Endothelial cell of umbilical vein (primary cell): ENCODE results near the gene USP34. TPM values are rescaled to one million over a fixed set of nuclear protein-coding genes. Genes with fewer than 3 reads are reported as not detected.

Experiments
- BruUV-seq: library from RNA; stranded (reverse); fragments of 400-500 nt; replicated peaks from 2 replicates; lab custom pipeline; 2021; lab: Mats Ljungman, UMichigan
- CTCF ChIA-PET: fragments of 300-600, 350-600 bp; sonication (Branson Sonifier 250); formaldehyde crosslinking; loops from one replicate; lab custom pipeline; 2021; ENCODE audit warnings: antibody characterized with exemption, inconsistent platforms; lab: Charles Lee
- POLR2A ChIA-PET: fragments of 300-600, 350-600 bp; sonication (Branson Sonifier 250); formaldehyde crosslinking; loops from one replicate; lab custom pipeline; 2021; ENCODE audit warnings: antibody characterized with exemption, inconsistent platforms; lab: Charles Lee
- DNase-seq: peaks from one replicate; pipeline ENCODE4 v3.0.0-alpha.2; 2011; ENCODE audit warnings: low read depth, low spot score
- FAIRE-seq: peaks from 2 replicates; lab custom pipeline; 2011; peaks lifted over from hg19 to GRCh38; lab: Jason Lieb, UNC
- H2AFZ ChIP-seq: 2 replicates; pipeline ENCODE4 v1.6.0; 2012; ENCODE audit warnings: low read depth, low read length, control low read depth, inconsistent platforms
- H3K27ac ChIP-seq: 2 replicates; pipeline ENCODE4 v1.5.1; 2011; ENCODE audit warnings: low read depth, mild to moderate bottlenecking, control low read depth, low read length, moderate library complexity; ENCODE audit not compliant: insufficient read depth
- H3K27me3 ChIP-seq, 2 experiments: 2 replicates each; pipeline versions ENCODE4 v1.6.0 to v1.6.1; 2011; ENCODE audit warnings: low read length in 2 of 2, mixed read lengths in 1 of 2; ENCODE audit not compliant: control insufficient read depth in 2 of 2, insufficient read depth in 2 of 2
- H3K36me3 ChIP-seq, 2 experiments: 2 replicates in 1 of 2; 3 replicates in 1 of 2; pipeline ENCODE4 v1.5.1; 2011; ENCODE audit warnings: low read length in 2 of 2, mild to moderate bottlenecking in 1 of 2, moderate library complexity in 1 of 2; ENCODE audit not compliant: control insufficient read depth in 2 of 2, insufficient read depth in 2 of 2; ENCODE audit errors: extremely low read depth in 1 of 2
- H3K4me1 ChIP-seq: 3 replicates; pipeline ENCODE4 v1.5.1; 2011; ENCODE audit warnings: mild to moderate bottlenecking, low read length; ENCODE audit not compliant: control insufficient read depth, insufficient read depth; ENCODE audit errors: extremely low read depth
- H3K4me2 ChIP-seq: 2 replicates; pipeline ENCODE4 v1.6.1; 2011; ENCODE audit warnings: low read length, control low read depth, mixed read lengths; ENCODE audit not compliant: insufficient read depth
- H3K4me3 ChIP-seq, 3 experiments: fragments of 200-600 bp in 1 of 3; sonication (generic), shearing (Covaris generic) in 1 of 3; replicated peaks in 1 of 3; 2 replicates each; pipeline ENCODE4 v1.5.1; 2011 to 2016; ENCODE audit warnings: control low read depth in 3 of 3, low read length in 3 of 3, mild to moderate bottlenecking in 2 of 3, inconsistent platforms in 1 of 3, low read depth in 1 of 3, moderate library complexity in 1 of 3; ENCODE audit not compliant: insufficient read depth in 1 of 3
- H3K79me2 ChIP-seq: 2 replicates; pipeline ENCODE4 v1.6.0; 2012; ENCODE audit warnings: low read length, inconsistent platforms; ENCODE audit not compliant: control insufficient read depth, insufficient read depth
- H3K9ac ChIP-seq: replicated peaks from 2 replicates; pipeline ENCODE3; 2011; ENCODE audit warnings: low read length, control low read depth; ENCODE audit not compliant: insufficient read depth; ENCODE audit errors: extremely low read depth
- H3K9me1 ChIP-seq: replicated peaks from 3 replicates; pipeline ENCODE4 v1.6.0; 2011; ENCODE audit warnings: mild to moderate bottlenecking, low read length; ENCODE audit not compliant: control insufficient read depth, insufficient read depth; ENCODE audit errors: extremely low read depth
- H3K9me3 ChIP-seq: replicated peaks from 2 replicates; pipeline ENCODE4 v1.5.1; 2012; ENCODE audit warnings: low read length, inconsistent platforms; ENCODE audit not compliant: control insufficient read depth, insufficient read depth
- H4K20me1 ChIP-seq: replicated peaks from 2 replicates; pipeline ENCODE3; 2011; ENCODE audit warnings: mild to moderate bottlenecking, low read length; ENCODE audit not compliant: control insufficient read depth, insufficient read depth; ENCODE audit errors: extremely low read depth
- EZH2 ChIP-seq: IDR thresholded peaks from 2 replicates; pipeline ENCODE4 v1.6.1; 2012; ENCODE audit warnings: borderline replicate concordance, low read depth, mild to moderate bottlenecking, moderate library complexity, low read length, inconsistent platforms; ENCODE audit not compliant: severe bottlenecking
- FOS ChIP-seq: IDR thresholded peaks from 2 replicates; pipeline ENCODE4 v1.6.1; 2011; ENCODE audit warnings: mild to moderate bottlenecking, low read length, moderate library complexity, borderline replicate concordance; ENCODE audit not compliant: insufficient read depth
- GATA2 ChIP-seq: IDR thresholded peaks from 2 replicates; pipeline ENCODE4 v1.7.0; 2011; ENCODE audit warnings: low read depth, mild to moderate bottlenecking, moderate library complexity, mixed read lengths, low read length; ENCODE audit not compliant: insufficient read length, insufficient read depth
- JUN ChIP-seq: IDR thresholded peaks from 2 replicates; pipeline ENCODE4 v1.6.1; 2011; ENCODE audit warnings: borderline replicate concordance, low read depth; ENCODE audit not compliant: insufficient read length, insufficient read depth
- MYC ChIP-seq: IDR thresholded peaks from one replicate; pipeline ENCODE4 v1.6.1; 2011; ENCODE audit warnings: mild to moderate bottlenecking, low read depth, low read length
- POLR2A ChIP-seq: IDR thresholded peaks from 2 replicates; pipeline ENCODE4 v1.6.1; 2012; ENCODE audit warnings: low read depth, mild to moderate bottlenecking, control low read depth, low read length
- POLR2AphosphoS5 ChIP-seq: IDR thresholded peaks from 2 replicates; pipeline ENCODE4 v1.6.1; 2012; ENCODE audit warnings: low read depth, mild to moderate bottlenecking, control low read depth, low read length, moderate library complexity; ENCODE audit not compliant: insufficient read depth
- dilution Hi-C: fragments of 300-500 bp; cut with MboI; formaldehyde crosslinking; loops from one replicate; pipeline ENCODE4 v1.15.0; 2019; ENCODE audit warnings: low sequenced_read_pairs; ENCODE audit not compliant: extremely low pct_ligation_motif_present
- intact Hi-C: fragments of 100-400 bp; cut with micrococcal nuclease; formaldehyde crosslinking; loops from one replicate; pipeline ENCODE4 v1.10.0; 2022
- polyA plus RNA-seq, 4 experiments: library from polyadenylated mRNA; depleted of rRNA in 3 of 4; stranded (reverse) in 3 of 4; unstranded in 1 of 4; fragments of >200 nt; gene quantifications; 2 replicates each; pipeline versions ENCODE4 v1.2.1 to v1.2.3, GENCODE V29; 2011 to 2012; ENCODE audit warnings: missing spikeins in 1 of 4
- total RNA-seq: library from RNA; stranded (reverse); gene quantifications from 2 replicates; pipeline ENCODE4 v1.2.3, GENCODE V29; 2021
- TF ChIP-seq, protein P1 (sequence below), 2 donors: IDR thresholded peaks; 1 replicate in 1 of 2; 2 replicates in 1 of 2; pipeline ENCODE4 v1.5.1; 2011; ENCODE audit warnings: low read length in 2 of 2, mild to moderate bottlenecking in 2 of 2, moderate library complexity in 2 of 2, control low read depth in 1 of 2, inconsistent platforms in 1 of 2, low read depth in 1 of 2; ENCODE audit not compliant: insufficient read depth in 1 of 2; ENCODE audit errors: extremely low read depth in 1 of 2
- TF ChIP-seq, protein P2 (sequence below): IDR thresholded peaks from 2 replicates; pipeline ENCODE4 v1.6.1; 2011; ENCODE audit not compliant: insufficient read depth, insufficient read length

The USP34 gene
- total and polyA plus RNA-seq, 2 donors (not counting 3 experiments of a cell fraction or from before 2014, with no cell fraction given), result 46.3 to 96.9 TPM

DNA sequence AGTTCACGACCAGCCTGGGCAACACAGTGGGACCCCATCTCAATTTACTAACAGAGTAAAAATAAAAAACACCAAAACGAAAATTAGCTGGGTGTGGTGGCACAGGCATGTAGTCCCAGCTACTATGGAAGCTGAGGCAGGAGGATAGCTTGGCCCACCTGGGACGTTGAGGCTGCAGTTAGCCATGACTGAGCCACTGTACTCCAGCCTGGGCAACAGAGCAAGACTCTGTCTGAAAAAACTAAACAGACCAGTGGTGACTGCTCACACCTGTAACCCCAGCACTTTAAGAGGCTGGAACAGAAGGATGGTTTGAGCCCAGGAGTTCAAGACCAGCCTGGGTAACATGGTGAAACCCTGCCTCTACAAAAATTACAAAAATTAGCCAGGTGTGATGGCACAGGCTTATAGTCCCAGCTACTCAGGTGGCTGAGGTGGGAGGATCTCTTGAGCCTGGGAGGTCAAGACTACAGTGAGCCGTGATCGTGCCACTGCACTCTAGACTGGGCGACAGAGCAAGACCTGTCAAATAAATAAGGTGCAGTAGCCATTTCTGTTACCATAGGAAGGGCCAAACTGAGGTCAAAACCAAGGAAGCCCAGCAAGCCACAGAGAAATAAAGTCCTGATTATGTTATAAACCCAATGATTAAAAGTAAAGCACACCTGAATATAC lies 14.0 kb downstream of the USP34 start:
- dilution Hi-C loops (no loop called here), intact Hi-C loops (no loop called here)
- Histone ChIP-seq H2AFZ (no peak overlapping the region), H3K4me3 (no peak overlapping the region), H3K9me1 (no peaks in the 10 kb centered on the region), H3K79me2 (peaks cover 96% of the 10 kb centered on the region), H3K27me3 (no peaks in the 10 kb centered on the region), H3K9ac (no peak overlapping the region), H3K4me2 (no peak overlapping the region), H3K27ac (no peak overlapping the region), H3K9me3 (no peaks in the 10 kb centered on the region), H3K4me1 (peaks cover 13% of the 10 kb centered on the region), H3K36me3 (no peaks in the 10 kb centered on the region), H4K20me1 (no peaks in the 10 kb centered on the region)
- FAIRE-seq (no peak), DNase-seq (no peak)
- TF ChIP-seq, protein P1, sequence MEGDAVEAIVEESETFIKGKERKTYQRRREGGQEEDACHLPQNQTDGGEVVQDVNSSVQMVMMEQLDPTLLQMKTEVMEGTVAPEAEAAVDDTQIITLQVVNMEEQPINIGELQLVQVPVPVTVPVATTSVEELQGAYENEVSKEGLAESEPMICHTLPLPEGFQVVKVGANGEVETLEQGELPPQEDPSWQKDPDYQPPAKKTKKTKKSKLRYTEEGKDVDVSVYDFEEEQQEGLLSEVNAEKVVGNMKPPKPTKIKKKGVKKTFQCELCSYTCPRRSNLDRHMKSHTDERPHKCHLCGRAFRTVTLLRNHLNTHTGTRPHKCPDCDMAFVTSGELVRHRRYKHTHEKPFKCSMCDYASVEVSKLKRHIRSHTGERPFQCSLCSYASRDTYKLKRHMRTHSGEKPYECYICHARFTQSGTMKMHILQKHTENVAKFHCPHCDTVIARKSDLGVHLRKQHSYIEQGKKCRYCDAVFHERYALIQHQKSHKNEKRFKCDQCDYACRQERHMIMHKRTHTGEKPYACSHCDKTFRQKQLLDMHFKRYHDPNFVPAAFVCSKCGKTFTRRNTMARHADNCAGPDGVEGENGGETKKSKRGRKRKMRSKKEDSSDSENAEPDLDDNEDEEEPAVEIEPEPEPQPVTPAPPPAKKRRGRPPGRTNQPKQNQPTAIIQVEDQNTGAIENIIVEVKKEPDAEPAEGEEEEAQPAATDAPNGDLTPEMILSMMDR (IDR thresholded peaks at IDR 0.05; ENCODE audit: extremely low read depth in 1 of 2, insufficient read depth in 1 of 2, low read depth in 1 of 2, low read length in 2 of 2), result no peak
- TF ChIP-seq POLR2A, result no peak
- no peak for TF ChIP-seq EZH2
- no peak for TF ChIP-seq POLR2AphosphoS5
- no peak for TF ChIP-seq MYC
- no peak for TF ChIP-seq GATA2
- TF ChIP-seq FOS, result no peak
- TF ChIP-seq, protein P2, sequence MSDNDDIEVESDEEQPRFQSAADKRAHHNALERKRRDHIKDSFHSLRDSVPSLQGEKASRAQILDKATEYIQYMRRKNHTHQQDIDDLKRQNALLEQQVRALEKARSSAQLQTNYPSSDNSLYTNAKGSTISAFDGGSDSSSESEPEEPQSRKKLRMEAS, result no peak
- no peak for TF ChIP-seq JUN
- no TSS peak for BruUV-seq
- POLR2A ChIA-PET, result no interaction called here
- CTCF ChIA-PET, result no interaction called here
